GM21423 (cell line): ENCODE data around the gene LYSMD1.

Experiments used
- ATAC-seq: cut with Tn5 transposase; IDR thresholded peaks from one replicate; pipeline ENCODE4 v1.9.1; 2021; ENCODE audit warnings: mild to moderate bottlenecking, moderate library complexity; ENCODE audit not compliant: unreplicated experiment

LYSMD1 gene

DNA sequence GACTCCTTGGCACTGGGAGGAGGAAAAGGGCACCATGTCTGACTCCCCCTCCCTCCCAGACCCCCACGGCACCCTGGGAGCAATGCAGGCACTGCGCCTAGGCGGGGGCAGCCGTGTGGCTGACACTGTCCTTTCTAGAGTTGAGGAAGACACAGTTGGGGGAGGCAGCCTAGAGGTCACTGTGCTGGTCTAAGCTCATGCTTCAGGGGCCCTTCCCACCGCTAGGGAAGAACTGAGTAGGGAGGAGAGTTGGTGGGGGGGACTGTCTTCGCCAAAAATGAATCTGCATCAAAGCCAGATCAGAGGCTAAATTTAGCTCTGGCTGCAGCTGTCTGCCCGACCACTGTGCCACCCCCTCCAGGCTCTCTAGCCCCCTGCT, 22.7 kb downstream of the LYSMD1 start:
- ATAC-seq, result no peak

DNA sequence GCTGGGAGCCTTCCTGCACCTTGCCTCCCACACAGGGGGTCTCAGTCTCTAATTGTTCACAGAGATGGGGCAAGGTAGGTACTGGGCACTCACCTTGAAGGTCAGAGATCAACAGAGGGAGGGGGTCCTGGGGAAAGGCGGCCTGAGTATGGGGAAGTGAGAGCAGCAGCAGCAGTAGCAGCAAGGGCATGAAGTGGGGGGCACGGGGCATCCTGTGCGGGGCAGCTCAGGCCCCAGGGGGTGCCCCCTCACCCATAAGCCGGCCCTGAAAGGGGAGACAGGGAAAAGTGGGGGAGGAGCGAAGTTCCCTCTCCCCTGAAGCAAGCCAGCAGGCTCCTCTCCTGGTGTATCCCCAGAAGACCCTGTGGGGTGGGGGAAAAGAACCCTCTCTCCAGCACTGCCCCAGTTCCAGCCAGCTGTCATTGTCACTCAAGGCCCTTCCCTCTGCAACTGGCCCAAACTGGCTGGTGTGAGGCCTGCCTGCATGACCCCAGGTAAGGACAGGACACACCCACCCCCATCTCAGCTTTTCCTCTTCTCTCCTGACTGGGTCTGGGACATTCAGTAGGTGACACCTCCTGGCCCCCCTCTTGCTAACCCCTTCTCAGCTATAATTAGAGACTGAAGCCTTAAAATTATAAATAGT, 23.2 kb downstream of the LYSMD1 start:
- no peak for ATAC-seq

DNA sequence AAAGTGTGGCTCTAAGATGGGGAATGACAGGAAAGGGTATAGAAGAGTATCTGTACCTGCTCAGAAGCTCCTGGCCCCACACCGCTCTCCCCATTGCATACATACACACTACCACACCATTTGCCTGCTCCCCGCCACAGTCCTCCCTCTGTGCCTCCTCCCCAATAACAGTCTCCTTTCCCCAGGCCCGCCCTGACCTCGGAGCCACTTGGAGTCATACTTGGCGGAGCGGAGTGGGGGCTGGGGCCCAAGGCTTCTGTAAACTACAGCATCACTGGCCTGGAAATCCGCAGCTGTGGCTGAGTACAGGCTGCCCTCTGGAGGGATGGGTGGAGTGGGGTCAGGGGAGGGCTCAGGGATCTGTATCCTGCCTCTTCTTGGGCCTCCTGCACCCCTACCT, 27.9 kb downstream of the LYSMD1 start:
- no peak for ATAC-seq

DNA sequence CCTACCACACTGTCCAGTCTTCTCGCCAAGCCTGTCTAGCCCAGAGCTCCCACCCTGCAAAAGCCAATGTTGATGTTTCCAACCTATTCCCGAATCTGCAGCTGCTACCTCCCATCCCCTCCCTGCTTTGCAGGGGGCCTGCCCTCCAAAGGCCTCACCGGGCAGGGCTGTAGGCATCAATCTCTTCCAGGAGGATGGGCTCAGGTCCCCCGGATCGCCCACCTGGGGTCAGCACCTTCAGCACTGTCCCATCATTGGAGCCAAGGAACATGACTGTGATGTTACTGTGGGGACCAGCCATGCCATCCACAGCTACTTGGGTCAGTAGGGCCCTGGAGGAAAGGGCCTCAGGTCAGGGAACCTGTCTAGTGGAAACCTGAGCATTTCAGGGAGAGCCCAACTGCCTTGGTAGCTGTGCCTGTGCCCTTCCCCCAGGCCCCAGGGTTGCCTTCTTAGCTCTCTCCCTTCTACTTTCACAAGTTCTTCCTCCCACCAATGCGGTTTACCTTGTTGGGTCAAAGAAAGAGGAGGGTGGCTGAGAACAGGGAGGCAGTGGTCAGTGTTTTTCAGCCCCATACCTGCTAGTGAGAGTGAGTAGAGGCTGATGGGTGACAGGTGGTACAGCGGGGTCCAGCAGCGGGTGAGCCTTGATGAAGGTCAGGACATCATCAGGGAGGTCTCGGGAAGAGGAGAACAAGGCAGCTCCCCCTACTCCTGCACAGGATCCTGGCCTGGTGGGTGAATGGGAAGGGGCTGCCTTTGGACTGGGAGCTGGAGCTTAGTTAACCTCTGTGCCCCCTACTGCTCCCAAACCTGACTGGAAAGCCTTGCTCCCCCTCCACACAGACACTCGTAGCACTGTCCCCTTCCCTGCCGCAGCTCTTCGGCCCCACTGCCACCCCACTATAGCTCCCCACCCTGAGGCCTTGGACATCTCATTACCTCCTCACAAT, 30.0 kb downstream of the LYSMD1 start:
- no peak for ATAC-seq

GRCh38 chr1:151134991-151135390, 30.7 kb downstream of the LYSMD1 start:
- no peak for ATAC-seq

- no peak for ATAC-seq
These were observed 31.3 kb downstream of the LYSMD1 start for GRCh38 chr1:151134396-151134795.

DNA sequence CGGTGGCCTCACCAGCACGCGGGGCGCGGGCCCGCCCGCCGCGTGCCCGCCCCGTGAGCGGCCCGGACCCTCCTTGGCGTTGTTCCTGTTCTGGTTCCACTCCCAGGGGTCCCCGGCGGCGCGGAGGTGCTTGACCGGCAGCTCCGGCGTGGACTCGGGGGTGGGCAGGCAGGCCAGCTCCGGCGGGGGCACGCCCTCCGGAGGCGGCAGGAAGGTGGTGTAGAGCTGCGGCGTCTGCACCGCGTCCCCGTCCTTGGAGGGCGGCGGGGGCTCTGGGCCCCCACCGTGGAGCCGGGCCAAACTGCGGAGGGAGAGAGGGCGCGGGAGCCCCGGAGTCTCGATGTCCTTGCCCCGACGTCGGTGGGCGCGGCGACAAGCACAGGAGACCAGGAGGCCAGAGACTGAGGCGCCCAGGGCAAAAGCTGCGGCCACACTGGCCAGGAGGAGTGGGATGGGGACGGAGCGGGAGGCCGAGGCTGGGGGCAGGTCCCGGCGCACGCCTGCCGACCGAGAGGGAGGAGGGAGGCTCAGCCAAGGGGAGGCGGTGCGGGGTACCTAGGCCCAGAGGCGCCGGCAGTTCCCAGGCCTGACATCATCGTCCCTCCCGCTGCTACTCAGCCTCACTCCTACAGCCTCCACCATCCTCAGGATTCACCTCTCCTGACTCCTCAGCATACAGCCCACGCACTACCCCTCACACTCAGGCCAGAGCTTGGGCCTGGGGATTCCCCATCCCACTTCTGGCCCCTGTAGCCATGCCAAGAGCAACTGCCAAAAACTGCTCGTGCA, 32.5 kb downstream of the LYSMD1 start:
- no peak for ATAC-seq

DNA sequence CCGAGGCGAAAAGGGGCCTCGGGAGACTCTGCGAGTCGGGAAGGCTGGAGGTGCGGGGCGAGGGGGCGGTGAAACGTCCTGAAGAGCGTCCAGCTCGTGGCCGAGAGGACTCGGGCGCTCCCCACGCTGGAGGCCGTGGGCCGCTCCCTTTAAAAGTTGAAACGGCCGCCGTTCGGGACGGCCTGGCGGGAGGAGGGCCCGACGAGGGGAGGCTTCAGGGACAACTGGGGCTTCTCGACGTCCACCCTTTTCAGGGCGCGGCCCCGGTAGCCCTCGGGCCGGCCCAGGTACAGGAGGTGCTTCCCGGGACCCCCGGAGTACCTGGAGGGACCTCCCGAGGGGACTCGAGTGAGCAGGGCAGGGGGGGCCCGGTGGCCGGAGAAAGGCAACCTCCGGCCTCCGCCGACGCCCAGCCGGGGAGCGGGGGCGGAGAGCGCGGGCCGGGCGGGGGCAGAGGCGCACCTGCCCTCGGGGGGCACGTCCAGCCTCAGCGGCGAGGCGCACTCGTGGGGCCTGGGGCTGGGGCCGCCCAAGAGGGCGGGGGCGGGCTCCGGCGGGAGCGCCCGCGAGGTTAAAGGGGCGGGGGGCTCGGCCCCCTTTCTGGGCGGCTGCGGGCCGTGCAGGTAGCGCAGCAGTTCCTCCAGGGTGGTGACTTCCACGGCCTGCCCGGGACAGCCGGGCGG, 33.2 kb downstream of the LYSMD1 start:
- ATAC-seq, result no peak

- ATAC-seq, result no peak
These were observed 33.9 kb downstream of the LYSMD1 start for GRCh38 chr1:151131701-151132334.

DNA sequence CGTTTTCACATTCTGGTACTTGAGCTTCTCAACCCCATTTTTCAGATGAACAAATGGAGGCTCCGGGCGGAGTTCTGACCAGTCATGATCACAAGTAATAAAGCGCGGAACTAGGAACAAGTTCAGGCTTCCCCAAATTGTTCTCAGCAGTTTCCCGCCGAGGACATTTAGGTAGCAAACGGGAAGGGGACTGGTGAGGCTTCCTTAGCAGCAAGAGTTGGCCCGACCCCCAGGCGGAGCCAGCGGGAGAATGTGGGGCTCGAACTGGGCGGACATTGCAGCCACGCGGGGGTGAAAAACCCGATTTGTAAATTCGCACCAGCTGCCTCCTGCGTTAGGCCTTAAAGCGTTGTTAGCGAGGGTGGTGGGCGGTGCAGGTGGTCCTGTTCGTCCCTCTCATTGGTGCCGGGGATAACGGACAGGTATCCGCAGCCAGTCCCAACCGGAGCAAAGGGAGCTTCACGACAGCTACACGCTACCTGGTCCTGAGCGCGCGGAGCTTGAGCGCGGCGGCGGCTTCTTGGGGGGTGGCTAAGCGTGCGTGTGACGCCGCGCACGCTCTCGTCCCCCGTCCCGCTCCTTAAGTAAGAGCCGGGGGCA, 34.6 kb downstream of the LYSMD1 start:
- peak; percentile 81 for ATAC-seq

DNA sequence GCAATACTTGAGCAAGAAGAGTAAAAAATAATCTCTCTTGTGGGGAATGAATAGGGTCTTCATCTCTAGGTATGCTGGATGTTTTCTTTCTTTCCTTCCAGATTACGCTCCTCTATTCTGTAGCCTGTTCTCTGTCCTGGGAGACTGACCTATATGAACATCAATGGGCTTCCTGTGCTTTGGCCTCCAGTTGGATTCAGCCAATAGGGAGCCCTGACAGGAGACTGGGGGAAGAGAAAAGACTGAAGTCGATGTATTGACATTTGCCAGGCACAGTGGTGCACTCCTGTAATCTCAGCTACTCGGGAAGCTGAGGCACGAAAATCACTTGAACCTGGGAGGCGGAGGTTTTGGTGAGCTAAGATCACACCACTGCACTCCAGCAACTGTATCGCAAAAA, 36.9 kb downstream of the LYSMD1 start:
- no peak for ATAC-seq

- ATAC-seq, result no peak
These were observed 40.8 kb downstream of the LYSMD1 start for GRCh38 chr1:151124763-151125403.

- no peak for ATAC-seq
These were observed 51.8 kb downstream of the LYSMD1 start for GRCh38 chr1:151113877-151114276.
